Measurements from ENCODE around the gene PNLIP.

PNLIP gene

DNA sequence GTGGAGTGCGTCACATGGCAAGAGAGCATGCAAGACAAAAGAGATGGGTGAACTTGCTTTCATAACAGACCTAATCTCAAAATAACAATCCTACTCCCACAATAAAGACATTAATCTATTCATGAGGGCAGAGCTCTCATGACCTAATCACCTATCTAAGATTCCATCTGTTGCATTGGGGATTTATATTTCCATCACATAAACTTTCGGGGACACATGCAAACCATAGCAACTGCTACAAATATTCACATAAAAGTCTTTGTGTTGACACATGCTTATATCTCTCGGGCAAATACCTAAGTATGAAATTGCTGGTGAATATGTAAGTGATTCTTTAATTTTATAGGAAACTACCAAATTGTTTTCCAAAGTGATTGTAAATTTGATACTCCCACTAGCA, 29.1 kb downstream of the PNLIP start:
- Histone ChIP-seq H3K36me3 (no peaks in the 10 kb centered on the region), H3K4me1 (no peaks in the 10 kb centered on the region), H3K27ac (no peak overlapping the region), H3K9me3 (no peaks in the 10 kb centered on the region), H3K4me3 (no peak overlapping the region), H3K27me3 (no peaks in the 10 kb centered on the region)
- intact Hi-C loops (cut with DNase I; ENCODE audit: low total_unique reads): no loop called here
- no peak for DNase-seq
- TF ChIP-seq, protein P1, sequence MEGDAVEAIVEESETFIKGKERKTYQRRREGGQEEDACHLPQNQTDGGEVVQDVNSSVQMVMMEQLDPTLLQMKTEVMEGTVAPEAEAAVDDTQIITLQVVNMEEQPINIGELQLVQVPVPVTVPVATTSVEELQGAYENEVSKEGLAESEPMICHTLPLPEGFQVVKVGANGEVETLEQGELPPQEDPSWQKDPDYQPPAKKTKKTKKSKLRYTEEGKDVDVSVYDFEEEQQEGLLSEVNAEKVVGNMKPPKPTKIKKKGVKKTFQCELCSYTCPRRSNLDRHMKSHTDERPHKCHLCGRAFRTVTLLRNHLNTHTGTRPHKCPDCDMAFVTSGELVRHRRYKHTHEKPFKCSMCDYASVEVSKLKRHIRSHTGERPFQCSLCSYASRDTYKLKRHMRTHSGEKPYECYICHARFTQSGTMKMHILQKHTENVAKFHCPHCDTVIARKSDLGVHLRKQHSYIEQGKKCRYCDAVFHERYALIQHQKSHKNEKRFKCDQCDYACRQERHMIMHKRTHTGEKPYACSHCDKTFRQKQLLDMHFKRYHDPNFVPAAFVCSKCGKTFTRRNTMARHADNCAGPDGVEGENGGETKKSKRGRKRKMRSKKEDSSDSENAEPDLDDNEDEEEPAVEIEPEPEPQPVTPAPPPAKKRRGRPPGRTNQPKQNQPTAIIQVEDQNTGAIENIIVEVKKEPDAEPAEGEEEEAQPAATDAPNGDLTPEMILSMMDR (IDR thresholded peaks at IDR 0.05): no peak

DNA sequence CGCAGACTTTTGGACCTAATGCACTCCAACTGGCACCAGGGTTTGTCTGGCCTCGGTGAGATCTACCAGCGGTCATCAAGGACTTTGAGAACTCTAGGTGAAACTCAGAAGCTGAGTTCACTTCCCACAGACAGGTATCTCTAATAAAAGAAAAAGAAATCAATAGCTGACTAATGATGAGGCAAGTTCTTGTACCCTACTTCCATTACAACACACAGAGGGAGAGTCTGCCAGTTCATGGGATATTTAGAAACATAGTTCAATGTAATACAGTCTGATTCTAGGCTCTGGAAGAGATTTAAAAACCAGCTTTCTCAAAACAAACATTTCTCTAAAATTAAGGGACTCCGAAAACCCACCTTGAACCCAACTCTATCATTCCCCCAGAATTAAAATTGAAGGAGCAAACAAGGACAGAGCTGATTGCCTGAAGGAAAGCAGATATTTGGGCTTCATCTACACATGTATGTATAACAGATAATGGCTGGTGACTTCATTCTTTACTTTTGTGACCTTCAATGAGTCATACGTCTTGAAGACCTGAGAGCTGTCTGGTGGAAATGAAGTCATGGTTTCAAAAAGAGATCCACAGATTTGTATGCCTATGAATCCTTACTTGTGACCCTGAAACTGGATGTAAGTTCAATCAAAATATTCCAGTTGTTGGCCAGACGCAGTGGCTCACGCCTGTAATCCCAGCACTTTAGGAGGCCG, 42.3 kb downstream of the PNLIP start:
- no peaks in the 10 kb centered on the region for H3K36me3 ChIP-seq
- no peak overlapping the region for H3K4me3 ChIP-seq
- H3K4me1 ChIP-seq: no peaks in the 10 kb centered on the region
- intact Hi-C loops (cut with DNase I; ENCODE audit: low total_unique reads): no loop called here
- no peak for DNase-seq
- TF ChIP-seq, protein P1 (IDR thresholded peaks at IDR 0.05): no peak
- no peak overlapping the region for H3K27ac ChIP-seq
- no peaks in the 10 kb centered on the region for H3K9me3 ChIP-seq
- peaks cover 0 to 4% of the 10 kb centered on the region in 2 donors for H3K27me3 ChIP-seq

DNA sequence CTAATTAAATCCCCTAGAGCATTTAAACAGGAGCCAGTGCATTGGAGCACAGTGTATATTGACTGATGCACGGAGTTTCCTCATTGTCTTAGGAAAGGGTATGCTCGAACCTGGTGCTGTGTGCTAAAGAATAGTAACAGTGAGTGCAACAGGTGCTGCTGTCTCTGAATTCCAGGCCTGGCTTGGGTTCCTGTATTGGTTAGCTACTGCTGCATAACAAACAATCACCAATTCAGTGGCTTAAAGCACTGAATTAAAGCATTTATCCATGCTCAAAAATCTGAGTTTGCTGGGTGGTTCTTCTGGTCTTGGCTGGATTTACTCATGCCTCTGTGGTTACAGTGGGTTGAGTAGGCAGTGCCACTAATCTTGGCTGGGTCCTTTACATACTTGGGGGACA, 43.3 kb downstream of the PNLIP start:
- H3K4me1 ChIP-seq: no peaks in the 10 kb centered on the region
- TF ChIP-seq, protein P1 (IDR thresholded peaks at IDR 0.05): no peak
- no peaks in the 10 kb centered on the region for H3K9me3 ChIP-seq
- H3K27ac ChIP-seq: no peak overlapping the region
- no peaks in the 10 kb centered on the region for H3K36me3 ChIP-seq
- H3K4me3 ChIP-seq: no peak overlapping the region
- no peak for DNase-seq
- intact Hi-C loops (cut with DNase I; ENCODE audit: low total_unique reads): no loop called here
- peaks cover 0 to 4% of the 10 kb centered on the region in 2 donors for H3K27me3 ChIP-seq

DNA sequence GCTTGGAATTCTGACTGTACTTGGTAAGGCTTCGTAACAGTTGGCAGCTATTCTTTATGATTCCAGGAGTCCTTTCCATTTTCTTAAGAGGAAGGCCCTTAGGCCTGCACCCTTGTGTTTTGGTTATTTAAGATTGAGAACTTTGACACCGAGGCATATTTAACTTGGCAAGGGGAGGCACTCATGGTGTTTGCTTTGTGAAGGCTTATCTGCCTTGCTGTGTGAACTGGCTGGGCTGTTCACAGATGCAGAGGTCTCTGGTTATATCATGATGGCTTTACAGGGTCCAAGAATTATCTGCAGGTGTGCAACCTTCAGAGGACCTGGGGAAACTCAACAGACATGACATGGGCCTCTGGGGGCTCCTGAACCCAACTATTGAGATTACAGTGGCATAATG, 44.2 kb downstream of the PNLIP start:
- Histone ChIP-seq H3K36me3 (no peaks in the 10 kb centered on the region), H3K9me3 (no peaks in the 10 kb centered on the region), H3K4me3 (no peak overlapping the region), H3K4me1 (no peaks in the 10 kb centered on the region), H3K27ac (no peak overlapping the region), H3K27me3 (peaks cover 0 to 4% of the 10 kb centered on the region in 2 donors)
- TF ChIP-seq, protein P1 (IDR thresholded peaks at IDR 0.05): no peak
- DNase-seq: no peak
- intact Hi-C loops (cut with DNase I; ENCODE audit: low total_unique reads): no loop called here

DNA sequence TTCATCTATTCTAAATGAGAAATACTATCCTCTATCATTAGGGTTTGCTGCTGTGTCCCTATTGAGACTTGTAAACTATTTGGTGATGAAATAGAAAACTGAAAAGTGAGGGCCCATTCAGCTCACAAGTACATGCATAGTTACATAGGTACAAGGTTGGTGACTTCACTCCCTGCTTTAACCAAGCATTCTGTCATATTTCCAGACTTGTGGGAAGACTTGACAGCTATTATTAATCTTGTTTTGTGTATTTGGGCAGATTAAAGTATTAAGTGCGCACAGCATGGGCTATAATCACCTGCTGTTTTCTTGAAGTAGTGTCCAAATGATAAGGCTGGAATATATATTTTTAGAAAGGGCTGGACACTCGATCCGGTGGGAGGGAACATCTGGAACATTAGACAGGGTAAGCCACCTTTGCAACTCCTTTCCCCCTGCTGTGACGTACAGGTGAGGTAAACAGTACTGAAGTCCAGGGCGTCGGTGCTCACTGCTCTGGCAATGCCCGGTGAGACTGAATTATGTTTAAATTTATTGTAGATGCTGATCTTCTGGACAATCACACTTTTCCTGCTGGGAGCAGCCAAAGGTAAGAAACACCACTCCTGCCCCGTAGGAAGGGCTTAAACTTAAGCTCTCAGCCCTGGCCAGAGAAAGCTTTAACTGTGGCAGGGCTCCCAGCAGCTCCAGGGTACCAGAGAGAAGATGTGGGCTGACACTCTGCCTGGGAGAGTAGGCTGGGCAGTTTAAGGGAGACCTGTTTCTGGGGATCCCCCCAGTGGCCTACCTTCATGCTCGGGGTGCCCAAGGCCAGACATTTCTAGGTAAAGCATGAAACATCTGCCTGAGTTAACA, 45.1 kb downstream of the PNLIP start, which contains the start of gene PNLIPRP1:
Gene PNLIPRP1 (plus strand): TSS at position 370 of the 855 bp plus-strand sequence. CDS start 171 bp downstream, at position 541.
- Histone ChIP-seq H3K4me3 (no peak within 1 kb of the TSS), H3K36me3 (no peaks in the 10 kb centered on the region), H3K27me3 (peaks cover 0 to 4% of the 10 kb centered on the region in 2 donors), H3K27ac (no peak within 1 kb of the TSS), H3K4me1 (no peaks in the 10 kb centered on the region), H3K9me3 (no peaks in the 10 kb centered on the region)
- DNase-seq: no peak
- intact Hi-C loops (cut with DNase I; ENCODE audit: low total_unique reads): no loop called here
- TF ChIP-seq, protein P1 (IDR thresholded peaks at IDR 0.05): no peak
